OCI-LY3 (cell line): ENCODE results near the gene ZHX3.

ENCODE experiments used
- CTCF ChIP-seq: fragments of 200-600, 300-600 bp; sonication (generic); IDR thresholded peaks from 2 replicates; pipeline ENCODE4 v1.5.1; 2014; ENCODE audit warnings: antibody characterized with exemption, low read length, low read depth
- EZH2phosphoT487 ChIP-seq: fragments of 200-600 bp; shearing (Covaris generic); IDR thresholded peaks from 2 replicates; pipeline ENCODE4 v1.6.1; 2018; ENCODE audit warnings: antibody characterized with exemption, mixed run types, low read depth

GRCh38 chr20:41234041-41234440 lies 83.5 kb downstream of the ZHX3 start:
- TF ChIP-seq CTCF: no peak
- no peak for TF ChIP-seq EZH2phosphoT487
